NCI-H526 treated with DMSO at 0.1 percent for 48 hours (cell line): ENCODE data around the gene FOLR3.
"Not testable (repeated sequence)": the region's sequence is repeated elsewhere in the genome, so short reads cannot be mapped to it uniquely, and the experiment has no call there.

Experiments
- DNase-seq: peaks from one replicate; lab custom pipeline; 2025; lab: John Stamatoyannopoulos, UW

FOLR3 gene

DNA sequence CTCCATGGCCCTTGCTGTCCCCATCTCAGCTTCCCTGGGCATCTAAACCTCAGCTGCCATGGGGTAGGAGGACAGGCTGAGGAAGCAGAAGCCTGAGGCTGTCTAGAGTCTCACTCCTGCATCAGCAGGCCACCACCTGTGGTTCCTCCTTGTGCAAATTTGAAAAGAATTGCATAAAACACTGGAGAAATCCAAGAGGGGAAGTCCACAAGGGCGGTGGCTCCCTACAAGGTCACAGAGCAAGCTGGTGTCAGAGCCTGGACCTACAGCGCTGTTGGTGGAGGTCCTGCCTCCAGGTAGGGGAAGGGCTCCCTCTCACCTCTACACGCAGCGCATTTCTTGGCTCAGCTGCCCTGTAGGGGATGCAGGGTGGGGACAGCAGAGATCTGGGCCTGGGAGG is at the start of gene FOLR3:
Gene FOLR3, plus strand, starts transcription at position 253 of the 400 bp plus-strand sequence. CDS start 228 bp downstream, outside the sequence.
- DNase-seq, result not testable (repeated sequence)

DNA sequence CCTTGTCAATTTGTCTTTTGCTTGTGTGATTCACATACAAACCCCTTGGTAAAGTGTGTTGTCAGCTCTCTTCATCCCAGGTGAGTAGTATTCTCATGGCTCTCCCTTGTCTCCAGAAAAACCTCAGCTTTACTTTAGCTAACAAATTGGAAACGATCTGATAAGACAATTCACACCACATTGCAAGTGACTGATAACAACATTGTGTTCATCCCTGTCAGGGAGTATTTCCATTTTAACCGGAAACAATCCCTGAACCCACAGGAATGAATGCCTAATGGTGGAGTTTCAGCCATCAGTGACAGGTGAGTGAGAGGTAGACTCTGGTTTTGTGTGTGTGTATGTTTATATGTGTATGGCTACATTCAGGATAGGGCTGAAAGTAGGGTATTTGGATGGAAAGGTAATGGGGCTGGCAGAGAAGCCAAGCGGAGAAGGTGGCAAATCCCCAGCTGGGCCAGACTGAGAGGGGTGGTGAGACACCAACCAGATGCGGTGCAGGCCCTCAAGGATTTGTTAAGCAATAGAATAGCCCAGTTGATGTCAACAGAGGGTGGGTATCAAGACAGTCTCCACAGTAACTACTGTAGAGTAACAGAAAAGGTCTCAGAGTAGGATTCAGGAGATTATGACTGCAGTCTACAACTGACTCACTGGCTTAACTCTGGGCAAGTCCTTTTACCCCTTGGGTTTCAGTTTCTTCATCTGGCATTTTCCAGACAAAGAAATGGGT is 47.3 kb upstream of the FOLR3 start:
- DNase-seq, result no peak

DNA sequence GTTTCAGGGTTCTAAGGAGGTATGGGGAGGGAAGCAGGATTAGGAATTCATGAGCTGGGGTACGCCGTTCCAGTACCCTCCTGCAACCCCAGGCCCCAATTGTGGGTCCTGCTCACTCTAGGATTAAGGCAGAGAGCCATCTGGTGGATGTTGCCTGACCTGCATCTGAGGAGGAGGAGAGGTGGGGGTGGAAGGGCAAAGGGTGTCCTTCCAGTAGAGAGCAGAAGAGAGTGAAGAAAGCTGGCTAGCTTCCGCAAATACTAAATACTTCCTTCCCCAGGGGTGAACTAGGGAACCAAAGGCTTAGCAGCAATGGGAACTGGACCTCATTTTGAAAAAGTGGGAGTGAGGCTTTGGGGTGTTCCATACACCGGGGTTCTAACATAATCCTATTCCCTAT is 44.2 kb upstream of the FOLR3 start:
- DNase-seq, result no peak

DNA sequence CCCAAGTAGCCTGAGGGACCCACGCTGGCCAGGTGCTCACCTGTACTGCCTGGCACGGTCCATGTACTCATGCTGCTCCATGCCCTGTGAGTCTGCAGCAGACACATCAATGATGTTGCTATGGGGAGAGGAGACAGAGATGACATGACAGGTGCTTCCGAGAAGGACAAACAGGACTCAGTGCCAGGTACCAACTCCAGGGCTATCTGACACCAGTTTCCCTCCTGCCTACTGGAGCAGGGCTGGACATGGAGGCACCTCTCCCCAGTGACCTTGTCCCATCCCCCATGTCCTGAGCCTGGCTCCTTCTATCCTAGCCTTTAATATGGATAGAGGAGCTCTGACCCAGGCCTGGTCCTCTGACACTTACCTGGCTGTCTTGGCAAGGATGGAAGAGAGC is 36.8 kb upstream of the FOLR3 start:
- no peak for DNase-seq

DNA sequence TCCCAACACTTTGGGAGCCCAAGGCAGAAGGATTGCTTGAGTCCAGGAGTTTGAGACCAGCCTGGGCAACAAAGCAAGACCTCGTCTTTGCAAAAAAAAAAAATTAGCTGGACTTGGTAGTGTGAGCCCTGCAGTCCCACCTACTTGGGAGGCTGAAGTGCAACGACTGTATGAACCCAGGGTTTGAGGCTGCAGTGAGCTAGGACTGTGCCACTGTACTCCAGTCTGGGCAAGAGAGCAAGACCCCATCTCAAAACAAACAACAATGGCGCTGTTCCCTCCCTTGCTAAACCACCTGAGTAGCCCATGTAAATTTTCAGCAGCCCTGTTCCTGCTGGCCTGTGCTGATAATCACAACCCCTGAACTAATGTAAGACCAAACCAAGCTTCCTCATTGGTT is 35.5 kb upstream of the FOLR3 start:
- no peak for DNase-seq

DNA sequence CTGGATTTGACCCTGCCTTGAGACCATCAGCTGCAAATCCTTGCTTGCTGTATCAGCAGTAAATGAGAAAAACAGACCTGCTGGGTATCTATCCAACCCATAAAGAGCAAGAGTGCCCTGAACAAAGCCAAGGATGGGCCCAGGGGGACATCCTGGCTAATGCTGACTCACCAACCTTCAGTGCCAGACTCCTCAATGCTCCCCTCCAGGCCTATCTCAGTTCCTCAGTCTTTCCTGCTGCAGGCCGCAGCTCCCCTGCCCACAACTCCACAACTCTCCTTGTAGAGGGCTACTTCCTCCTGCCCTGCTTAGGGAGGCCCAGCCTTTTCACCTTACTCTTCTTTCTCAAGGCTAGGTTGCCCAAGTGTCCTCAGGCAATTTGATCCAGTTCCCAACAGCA is 35.1 kb upstream of the FOLR3 start:
- no peak for DNase-seq

DNA sequence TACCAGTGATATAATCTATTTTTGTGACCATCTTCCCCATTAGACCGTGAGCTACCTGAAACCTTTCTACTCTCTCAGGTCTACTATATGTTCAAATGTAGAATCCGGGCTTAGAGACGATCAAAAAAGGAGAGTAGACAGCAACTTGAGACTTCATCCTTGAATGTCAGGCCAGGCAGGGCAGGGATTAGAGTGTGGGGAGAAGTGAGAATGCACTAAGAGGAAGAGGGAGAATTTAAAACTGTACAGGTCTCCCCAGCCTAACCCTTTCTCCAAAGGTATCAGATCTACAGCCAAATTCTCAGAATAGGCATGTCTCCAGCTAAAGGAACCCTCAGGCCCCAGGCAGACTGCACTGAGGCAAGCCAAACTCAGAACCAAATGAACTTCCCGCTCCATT is 33.4 kb upstream of the FOLR3 start:
- DNase-seq, result no peak

DNA sequence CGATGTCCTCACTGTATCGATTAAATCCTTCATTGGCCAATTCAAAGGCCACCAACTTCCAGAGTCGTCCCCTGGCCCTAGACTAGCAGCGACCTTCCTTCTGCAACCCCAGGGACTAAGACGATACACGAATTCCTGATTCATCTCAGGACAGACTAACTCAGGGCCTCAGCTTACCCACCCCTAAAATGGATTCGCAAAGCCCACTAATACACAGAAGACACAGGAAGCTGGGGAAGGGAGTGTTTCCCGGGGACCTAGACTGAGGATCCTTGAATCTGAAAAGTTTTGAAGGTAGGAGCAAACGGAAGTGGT is 32.9 kb upstream of the FOLR3 start:
- DNase-seq, result no peak

DNA sequence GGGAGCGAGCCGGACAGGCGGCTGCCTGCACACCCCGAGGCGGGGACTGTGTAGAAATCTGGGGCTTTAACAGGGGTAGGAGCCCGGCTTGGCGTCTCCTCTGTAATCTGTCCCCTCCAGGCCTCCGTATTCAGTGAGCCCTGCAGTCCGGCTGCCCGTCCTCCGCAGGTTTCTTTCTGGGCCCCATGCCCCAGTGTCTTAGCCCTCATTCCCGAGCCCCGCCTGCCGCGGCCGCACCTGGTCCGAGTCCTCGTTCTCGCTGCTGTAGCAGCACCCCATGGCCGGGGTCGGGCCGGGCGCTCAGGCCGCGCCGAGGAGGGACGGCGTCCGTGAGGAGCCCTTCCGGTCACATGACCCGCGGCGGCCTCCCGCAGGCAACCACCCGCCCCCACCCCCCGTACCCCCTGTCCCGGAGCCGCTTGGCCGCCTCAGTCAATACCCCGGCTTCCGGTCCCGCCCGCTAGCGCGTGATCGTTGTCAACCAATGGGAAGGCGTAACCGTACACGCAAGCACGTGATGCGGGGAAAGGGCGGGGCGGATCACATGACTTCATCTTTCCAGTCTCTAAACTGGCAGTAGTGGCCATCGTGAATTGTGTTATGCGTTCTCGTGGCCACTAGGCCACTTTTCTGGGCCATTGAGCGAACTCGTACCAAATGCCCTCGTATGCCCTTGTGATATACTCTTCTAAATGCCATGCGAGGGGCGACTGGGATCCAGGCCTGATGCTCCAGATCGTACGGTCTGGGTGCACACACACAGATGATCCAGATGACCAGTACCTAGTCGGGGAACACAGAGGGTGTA is 32.4 kb upstream of the FOLR3 start, which contains the start of gene LAMTOR1:
Gene LAMTOR1, minus strand, starts transcription at position 352 of the 808 bp plus-strand sequence. Its CDS starts 73 bp downstream, at position 279.
- DNase-seq, result peak; percentile 96

DNA sequence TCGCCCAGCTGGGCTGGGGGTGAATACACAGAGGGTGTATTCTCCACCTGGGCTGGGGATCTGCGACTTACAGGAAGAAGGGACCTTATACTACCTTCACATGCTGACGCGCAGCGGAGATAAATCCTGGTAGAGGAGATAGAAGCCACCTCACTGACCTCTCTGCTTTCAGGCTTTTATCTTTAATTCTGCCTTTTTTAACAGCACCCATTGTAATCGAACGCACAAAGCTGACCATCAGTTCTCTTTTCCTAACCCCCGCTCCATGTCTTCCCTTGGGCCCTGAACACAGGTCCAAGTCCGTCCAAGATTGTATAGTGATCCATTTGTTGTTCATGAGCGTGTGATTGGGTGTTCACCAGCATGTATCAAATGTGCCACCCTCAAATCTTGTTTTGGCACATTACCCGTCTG is 31.8 kb upstream of the FOLR3 start:
- DNase-seq, result no peak

DNA sequence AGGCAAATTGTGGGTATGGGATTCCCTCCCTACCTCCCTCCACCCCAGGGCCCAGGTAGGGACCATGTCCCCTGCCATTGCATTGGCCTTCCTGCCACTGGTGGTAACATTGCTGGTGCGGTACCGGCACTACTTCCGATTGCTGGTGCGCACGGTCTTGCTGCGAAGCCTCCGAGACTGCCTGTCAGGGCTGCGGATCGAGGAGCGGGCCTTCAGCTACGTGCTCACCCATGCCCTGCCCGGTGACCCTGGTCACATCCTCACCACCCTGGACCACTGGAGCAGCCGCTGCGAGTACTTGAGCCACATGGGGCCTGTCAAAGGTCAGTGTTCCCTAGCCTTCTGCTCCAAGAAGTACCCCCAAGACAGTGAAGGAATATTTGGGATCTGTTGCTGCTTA is 29.6 kb upstream of the FOLR3 start, which contains the start of gene TOMT:
Gene TOMT, plus strand, starts transcription at position 37 of the 400 bp plus-strand sequence. Its CDS starts 28 bp downstream, at position 65.
- DNase-seq, result no peak

DNA sequence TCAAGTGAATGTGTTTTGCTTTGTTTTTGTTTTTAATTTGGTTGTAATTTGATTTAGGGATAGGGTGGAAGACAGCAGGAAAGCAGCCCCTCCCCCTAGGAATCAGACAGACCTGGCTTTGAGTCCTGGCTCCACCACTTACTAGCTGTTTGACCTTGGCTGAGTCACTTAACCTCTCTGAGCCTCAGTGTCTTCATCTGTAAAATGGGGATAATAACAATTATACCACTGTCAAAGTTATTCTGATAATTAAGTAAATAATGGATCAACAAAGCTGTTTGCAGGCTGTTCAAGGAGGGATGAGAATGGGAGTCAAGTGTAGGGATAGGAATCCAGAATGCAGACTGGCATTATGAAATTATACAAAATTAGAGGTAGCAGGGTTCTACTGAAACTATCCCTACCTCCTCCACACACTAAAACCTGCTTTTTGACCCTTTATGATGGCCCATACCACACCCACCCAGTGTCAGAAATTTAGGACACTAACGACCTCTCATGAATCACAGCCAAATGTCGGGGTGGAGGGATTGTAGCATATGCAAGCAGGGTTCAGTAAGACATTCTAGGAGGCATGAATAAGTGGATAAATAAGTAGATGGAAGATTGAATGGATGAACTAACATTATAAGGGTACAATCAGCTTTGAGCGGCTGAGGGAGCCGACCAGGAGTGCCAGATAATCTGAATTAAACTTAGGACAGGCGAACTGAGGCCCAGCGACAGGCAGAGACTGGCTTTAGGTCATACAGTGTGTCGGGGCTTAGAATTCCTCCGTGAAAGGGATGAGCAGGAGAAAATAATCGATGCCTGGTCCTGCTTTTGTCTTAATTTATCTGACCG is 24.0 kb upstream of the FOLR3 start:
- no peak for DNase-seq

DNA sequence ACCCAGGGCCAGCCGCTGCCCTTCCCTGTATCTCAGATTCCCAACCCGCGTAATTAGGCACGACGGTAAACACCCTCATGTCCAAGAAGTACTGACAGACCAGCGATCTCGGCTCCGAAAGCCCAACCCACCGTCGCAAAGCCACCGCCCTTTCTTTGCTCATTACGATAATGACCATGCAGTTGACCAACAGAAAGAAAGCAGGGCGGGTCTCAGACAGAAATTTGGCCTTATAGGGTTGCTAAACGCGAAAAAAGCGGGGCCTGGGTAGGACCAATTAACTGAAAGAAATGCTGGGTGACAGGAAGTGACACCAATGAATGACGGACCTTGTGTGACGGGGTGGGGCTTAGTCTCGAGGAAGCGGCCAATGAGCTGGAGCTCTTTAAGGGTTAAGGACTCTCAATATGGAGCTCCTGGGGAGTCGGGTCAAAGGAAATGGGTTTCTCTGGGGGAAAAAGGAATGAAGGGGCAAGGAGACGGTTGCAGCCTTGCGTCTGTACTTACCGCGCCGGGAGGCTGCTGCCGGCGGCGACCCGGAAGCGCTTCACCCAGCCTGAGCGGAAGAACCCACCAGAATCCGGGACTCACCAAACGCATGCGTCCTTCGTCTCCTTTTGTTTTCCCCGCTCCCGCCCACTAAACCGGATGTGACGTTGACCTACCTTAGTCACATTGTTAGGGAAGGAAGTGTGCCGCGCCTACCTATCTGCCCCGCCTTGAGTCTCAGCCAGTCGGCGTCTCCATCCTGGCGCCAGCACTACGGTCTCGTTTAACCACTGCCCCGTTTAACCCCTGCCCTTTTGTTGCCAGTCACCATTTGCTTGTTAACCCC is 23.2 kb upstream of the FOLR3 start, which contains the start of gene ANAPC15:
Gene ANAPC15, minus strand, starts transcription at position 553 of the 835 bp plus-strand sequence. CDS start 1,419 bp downstream, outside the sequence.
- DNase-seq, result peak; percentile 100

DNA sequence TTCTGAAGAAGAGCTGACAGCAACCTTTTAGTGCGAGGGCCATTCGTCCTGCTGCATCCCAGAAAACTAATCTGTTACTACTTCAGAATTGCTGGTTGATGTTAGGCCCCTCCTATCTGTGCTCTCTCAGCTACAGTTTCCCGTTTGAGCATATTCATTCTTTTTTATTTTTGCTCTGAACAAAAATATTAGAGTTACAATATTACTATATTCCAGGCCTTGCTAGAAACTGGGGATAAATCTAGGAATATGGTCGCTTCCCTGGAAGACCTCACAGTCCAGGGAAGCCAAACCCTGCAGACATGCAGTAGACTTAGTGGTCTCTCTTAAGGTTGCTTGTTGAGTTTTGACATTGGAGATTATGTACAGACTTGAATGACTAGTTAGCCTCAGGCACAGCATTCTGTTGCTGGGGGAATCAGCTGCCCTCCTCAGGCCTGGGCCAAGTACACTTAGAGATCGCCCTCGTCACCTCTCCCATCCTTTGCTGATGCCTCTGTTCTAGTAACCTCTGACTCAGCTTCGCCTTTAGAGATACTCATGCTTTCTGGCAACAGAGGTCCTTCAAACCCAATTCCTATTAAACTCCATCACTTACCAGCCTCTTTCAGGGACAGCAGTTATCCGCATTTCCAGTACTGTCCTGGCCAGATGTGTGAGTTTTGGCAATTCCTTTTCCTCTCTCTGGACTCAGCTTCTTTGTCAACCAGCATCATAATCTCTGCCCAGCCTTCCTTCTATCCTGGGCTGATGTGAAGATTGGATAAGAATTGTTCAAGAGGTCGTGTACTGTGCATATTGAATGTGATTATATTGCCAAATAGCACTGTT is 22.3 kb upstream of the FOLR3 start:
- DNase-seq, result no peak

DNA sequence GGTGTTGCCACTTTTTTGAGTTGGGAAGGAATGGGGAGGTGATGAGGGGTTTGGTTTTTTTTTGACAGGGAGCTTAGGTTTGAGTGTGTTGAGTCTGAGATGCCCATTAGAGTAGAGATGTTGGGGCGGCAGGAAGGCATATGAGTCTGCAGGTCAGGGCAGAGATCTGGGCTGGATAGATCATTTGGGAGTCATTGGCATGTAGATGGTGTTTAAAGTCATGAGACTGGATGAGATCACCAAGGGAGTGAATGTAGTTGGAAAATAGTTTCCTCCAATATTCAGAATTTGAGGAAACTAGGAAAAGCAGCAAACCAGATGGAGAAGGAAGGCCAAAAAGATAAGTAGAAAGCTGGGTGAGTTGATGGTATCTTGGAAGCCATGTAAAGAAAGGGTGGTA is 21.0 kb upstream of the FOLR3 start:
- DNase-seq, result no peak

DNA sequence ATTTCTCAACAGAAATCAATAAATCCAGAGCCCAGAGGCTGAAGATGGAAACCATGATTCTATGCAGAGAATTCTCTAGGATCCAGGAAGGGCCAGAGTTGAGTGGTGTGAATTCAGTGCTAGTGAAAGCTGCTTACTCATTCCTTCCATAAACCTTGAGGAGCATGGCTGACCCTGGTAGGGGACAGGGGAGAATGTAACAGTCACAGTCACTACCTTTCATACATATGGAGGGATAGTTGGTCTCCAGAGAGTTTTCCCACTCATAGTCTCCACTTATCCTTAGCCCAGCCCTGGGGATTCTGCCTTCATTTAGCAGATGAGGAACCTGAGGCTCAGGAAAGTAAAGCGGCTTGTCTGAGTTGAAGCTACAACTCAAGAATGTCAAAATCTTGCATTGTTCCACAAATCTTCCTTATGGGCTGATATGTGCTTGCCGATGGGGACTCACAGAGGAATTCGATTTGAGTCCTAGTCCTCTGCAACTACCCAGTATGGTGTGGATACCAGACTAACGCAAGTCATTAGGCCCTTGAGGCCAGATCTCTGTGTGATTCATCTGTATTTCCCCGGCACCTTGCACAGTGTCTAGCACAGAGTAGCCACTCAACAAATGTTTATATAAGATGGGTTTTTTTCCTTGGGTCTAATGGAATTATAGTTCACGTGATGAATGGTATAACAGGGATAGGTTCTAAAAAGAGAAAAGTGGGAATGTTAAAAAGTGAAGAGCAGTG is 19.3 kb upstream of the FOLR3 start:
- DNase-seq, result no peak

DNA sequence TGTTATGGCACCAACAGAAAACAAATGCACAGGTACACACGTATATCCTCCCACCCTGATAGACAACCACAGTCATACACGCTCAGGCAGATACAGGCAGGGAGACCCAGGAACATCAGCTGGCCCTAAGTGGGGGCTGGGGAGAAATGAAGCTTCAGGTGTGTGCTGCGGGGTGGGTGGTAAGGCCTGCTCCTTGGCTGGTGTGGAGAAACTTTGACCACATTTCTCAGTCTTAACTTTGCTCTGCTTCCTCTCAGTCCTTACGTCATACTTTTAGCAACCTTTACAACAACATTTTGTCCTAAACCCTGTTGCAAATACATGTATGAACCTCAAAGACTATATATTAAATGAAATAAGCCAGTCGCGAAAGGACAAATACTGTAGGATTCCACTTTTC is 16.3 kb upstream of the FOLR3 start:
- no peak for DNase-seq

DNA sequence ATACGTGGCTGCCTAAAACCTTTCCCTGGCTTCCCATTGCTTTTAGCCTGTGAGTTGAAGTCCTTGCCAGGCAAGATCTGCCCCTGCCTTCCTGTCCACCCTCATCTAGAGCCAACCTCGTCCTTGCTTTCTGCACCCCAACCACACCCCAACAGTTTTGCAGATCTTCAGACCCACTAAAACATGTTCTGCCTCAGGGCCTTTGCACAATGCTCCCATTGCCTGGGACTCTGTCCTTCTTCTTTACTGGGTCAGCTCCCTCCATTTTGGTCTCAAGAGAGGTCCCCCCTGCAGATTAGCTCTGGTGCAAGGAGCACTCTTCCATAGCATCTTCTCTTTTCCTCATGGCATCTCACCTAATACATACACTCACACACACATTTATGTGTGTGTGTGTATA is 14.6 kb upstream of the FOLR3 start:
- no peak for DNase-seq

DNA sequence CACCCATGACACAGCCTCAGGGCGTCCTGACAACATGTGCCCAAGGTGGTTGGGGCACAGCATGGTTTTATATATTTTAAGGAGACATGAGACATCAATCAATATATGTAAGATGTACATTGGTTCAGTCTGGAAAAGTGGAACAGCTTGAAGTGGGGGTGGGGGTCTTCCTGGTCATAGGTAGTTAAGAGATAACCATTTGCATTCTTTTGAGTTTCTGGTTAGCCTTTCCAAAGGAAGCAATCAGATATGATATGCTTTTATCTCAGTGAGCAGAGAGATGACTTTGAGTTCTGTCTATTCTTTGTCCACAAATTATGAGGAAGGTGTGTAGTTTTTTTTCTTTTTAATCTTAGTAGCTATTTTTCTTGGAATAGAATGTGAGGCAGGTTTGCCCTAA is 12.9 kb upstream of the FOLR3 start:
- DNase-seq, result no peak
